ENCODE data around the gene ERBIN.

DNA sequence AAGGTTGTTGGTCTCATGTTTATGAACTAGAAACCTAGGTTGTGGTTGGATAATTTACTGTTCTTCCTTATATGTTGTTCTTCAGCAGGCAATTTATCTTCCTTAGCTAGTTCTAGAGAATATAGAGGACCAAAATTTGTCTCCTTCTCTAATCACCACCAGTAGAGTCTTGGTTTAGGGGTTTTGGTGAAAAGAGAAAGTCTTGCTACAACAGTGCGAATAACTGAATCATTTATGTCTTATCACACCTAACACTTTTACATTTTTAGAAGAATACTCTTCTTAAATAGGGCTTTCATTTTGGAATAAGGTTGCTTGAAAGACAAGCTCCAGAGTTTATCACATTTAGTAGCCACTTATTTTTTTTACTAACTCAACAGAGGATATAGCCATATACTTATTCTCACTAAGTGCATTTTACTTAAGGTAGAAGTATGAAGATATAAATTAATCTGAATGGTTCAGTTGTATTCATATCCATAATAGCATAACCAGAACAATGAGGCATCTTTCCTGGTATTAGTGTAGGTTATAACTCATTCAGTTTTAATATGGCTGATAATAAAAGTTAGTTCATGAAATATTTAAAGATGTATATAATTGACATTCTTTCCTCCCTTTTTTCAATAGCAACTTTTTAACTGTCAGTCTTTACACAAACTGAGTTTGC, 67.9 kb downstream of the ERBIN start:
- TF ChIP-seq, protein P1, sequence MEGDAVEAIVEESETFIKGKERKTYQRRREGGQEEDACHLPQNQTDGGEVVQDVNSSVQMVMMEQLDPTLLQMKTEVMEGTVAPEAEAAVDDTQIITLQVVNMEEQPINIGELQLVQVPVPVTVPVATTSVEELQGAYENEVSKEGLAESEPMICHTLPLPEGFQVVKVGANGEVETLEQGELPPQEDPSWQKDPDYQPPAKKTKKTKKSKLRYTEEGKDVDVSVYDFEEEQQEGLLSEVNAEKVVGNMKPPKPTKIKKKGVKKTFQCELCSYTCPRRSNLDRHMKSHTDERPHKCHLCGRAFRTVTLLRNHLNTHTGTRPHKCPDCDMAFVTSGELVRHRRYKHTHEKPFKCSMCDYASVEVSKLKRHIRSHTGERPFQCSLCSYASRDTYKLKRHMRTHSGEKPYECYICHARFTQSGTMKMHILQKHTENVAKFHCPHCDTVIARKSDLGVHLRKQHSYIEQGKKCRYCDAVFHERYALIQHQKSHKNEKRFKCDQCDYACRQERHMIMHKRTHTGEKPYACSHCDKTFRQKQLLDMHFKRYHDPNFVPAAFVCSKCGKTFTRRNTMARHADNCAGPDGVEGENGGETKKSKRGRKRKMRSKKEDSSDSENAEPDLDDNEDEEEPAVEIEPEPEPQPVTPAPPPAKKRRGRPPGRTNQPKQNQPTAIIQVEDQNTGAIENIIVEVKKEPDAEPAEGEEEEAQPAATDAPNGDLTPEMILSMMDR (IDR thresholded peaks at IDR 0.05) = no peak
- TF ChIP-seq RAD21 (conservative IDR thresholded peaks at IDR 0.05 in 1 of 2, IDR thresholded peaks at IDR 0.05 in 1 of 2) (no peak), POLR2A (IDR thresholded peaks at IDR 0.05; ENCODE audit: low read length) (no peak), RFX5 (IDR thresholded peaks at IDR 0.05) (no peak), SMC3 (IDR thresholded peaks at IDR 0.05) (no peak), GATA3 (IDR thresholded peaks at IDR 0.05; ENCODE audit: borderline replicate concordance) (no peak), HDAC2 (IDR thresholded peaks at IDR 0.05) (no peak), HEYL (CRISPR knock-in tag; IDR thresholded peaks at IDR 0.05) (no peak), PHF8 (IDR thresholded peaks at IDR 0.05; ENCODE audit: borderline replicate concordance, low read depth) (no peak)
- TF ChIP-seq, protein P2, sequence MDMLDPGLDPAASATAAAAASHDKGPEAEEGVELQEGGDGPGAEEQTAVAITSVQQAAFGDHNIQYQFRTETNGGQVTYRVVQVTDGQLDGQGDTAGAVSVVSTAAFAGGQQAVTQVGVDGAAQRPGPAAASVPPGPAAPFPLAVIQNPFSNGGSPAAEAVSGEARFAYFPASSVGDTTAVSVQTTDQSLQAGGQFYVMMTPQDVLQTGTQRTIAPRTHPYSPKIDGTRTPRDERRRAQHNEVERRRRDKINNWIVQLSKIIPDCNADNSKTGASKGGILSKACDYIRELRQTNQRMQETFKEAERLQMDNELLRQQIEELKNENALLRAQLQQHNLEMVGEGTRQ (IDR thresholded peaks at IDR 0.05) = no peak

Data from A549 (cell line).